Upper lobe of right lung (tissue), 1 donor: ENCODE data around the gene STARD7. TPM values are rescaled to one million over a fixed set of nuclear protein-coding genes. Genes with fewer than 3 reads are reported as not detected.
"Not testable (repeated sequence)": the region's sequence is repeated elsewhere in the genome, so short reads cannot be mapped to it uniquely, and the experiment has no call there.

Experiments
- ATAC-seq: fragments of 200-7000 bp; cut with Tn5 transposase; one replicate; pipeline ENCODE4 v1.9.1; 2020; ENCODE audit warnings: mild to moderate bottlenecking, moderate library complexity
- DNase-seq: peaks from one replicate; pipeline ENCODE4 v3.0.0-alpha.2; 2020
- H3K27ac ChIP-seq: fragments of 200-600 bp; one replicate; pipeline ENCODE4 v1.8.0; 2022
- H3K27me3 ChIP-seq: fragments of 200-600 bp; one replicate; pipeline ENCODE4 v1.8.0; 2022; ENCODE audit warnings: mild to moderate bottlenecking
- H3K36me3 ChIP-seq: fragments of 200-600 bp; one replicate; pipeline ENCODE4 v1.8.0; 2022
- H3K4me1 ChIP-seq: fragments of 200-600 bp; one replicate; pipeline ENCODE4 v1.8.0; 2022
- H3K4me3 ChIP-seq: fragments of 200-600 bp; one replicate; pipeline ENCODE4 v1.8.0; 2022; ENCODE audit warnings: mild to moderate bottlenecking
- H3K9me3 ChIP-seq: fragments of 200-600 bp; one replicate; pipeline ENCODE4 v1.8.0; 2022
- intact Hi-C: fragments of 100-400 bp; cut with DNase I; formaldehyde crosslinking; loops from one replicate; pipeline ENCODE4 v1.11.0; 2022
- long read RNA-seq: library from polyadenylated mRNA; unstranded; transcript quantifications from one replicate; pipeline ENCODE4 v2.0.0, GENCODE V29; 2021
- total RNA-seq: library from RNA; stranded (reverse); fragmentation: NEBNext Ultra II Directional; extraction: Animal tissue kit (Norgen Biotek cat#: 25700); gene quantifications from one replicate; pipeline ENCODE4 v1.2.1, GENCODE V29; 2021
- TF ChIP-seq, protein P1 (sequence below): fragments of 200-600 bp; IDR thresholded peaks from one replicate; pipeline ENCODE4 v1.8.0; 2022; ENCODE audit warnings: antibody characterized with exemption
- donor health status: DM: no; HTN: yes; CAD: no; lungs with severe emphysema.

Gene STARD7, protein sequence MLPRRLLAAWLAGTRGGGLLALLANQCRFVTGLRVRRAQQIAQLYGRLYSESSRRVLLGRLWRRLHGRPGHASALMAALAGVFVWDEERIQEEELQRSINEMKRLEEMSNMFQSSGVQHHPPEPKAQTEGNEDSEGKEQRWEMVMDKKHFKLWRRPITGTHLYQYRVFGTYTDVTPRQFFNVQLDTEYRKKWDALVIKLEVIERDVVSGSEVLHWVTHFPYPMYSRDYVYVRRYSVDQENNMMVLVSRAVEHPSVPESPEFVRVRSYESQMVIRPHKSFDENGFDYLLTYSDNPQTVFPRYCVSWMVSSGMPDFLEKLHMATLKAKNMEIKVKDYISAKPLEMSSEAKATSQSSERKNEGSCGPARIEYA
- total RNA-seq, result 156 TPM
- long read RNA-seq, transcript STARD7-201 (8 exons, 3,368 nt), result major isoform, 689 of 736 reads
- long read RNA-seq, partial matches to known transcripts, result 2 of 736 reads
- long read RNA-seq, other reads (novel, unspliced or antisense), result 43 of 736 reads

DNA sequence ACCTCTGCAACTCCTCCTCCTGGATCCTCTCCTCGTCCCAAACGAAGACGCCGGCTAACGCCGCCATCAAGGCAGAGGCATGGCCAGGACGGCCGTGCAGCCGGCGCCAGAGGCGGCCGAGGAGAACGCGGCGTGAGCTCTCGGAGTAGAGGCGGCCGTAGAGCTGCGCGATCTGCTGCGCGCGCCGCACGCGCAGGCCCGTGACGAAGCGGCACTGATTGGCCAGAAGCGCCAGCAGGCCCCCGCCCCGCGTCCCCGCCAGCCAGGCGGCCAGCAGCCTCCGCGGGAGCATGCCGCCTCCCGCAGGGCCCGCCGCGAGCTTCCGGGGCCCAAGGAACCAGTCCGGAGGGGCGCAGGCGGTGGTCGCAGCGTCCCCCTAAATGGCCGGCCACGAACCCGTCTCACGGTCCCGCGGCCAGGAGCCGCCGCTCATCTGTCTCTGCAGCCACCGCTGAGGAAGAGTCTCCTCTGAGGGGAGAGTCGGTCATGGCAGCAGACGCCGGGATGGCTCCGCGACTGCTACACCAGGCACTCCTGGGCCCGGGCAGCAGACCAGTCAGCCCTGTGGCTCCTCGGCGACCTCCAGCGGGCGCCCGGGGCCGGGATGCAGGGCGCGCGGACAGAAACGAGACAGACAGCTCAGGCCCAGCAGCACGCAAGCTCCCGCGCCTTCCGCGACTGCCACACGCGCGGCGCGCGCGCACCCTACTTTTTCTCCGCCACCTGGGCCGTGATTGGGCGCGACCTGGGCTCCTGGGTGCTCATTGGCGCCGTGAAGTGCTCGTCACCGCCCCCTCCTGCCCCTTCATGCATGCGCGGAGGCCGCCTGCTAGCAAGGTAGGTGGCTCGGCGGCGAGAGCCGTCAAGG is at the start of gene STARD7:
TSS of gene STARD7 (minus strand) at position 685 of the 868 bp plus-strand sequence. CDS start at position 292, 393 bp downstream.
- Histone ChIP-seq H3K4me3 (peak within 1 kb of the TSS; percentile 84), H3K27me3 (no peaks in the 10 kb centered on the region), H3K9me3 (no peaks in the 10 kb centered on the region), H3K27ac (peak within 1 kb of the TSS; percentile 96), H3K36me3 (no peaks in the 10 kb centered on the region), H3K4me1 (peaks cover 52% of the 10 kb centered on the region)
- ATAC-seq (peak; percentile 97), DNase-seq (peak; percentile 100)
- intact Hi-C loops, result no loop called here
- TF ChIP-seq, protein P1, sequence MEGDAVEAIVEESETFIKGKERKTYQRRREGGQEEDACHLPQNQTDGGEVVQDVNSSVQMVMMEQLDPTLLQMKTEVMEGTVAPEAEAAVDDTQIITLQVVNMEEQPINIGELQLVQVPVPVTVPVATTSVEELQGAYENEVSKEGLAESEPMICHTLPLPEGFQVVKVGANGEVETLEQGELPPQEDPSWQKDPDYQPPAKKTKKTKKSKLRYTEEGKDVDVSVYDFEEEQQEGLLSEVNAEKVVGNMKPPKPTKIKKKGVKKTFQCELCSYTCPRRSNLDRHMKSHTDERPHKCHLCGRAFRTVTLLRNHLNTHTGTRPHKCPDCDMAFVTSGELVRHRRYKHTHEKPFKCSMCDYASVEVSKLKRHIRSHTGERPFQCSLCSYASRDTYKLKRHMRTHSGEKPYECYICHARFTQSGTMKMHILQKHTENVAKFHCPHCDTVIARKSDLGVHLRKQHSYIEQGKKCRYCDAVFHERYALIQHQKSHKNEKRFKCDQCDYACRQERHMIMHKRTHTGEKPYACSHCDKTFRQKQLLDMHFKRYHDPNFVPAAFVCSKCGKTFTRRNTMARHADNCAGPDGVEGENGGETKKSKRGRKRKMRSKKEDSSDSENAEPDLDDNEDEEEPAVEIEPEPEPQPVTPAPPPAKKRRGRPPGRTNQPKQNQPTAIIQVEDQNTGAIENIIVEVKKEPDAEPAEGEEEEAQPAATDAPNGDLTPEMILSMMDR, result peak; percentile 24

GRCh38 chr2:96257744-96258143 is 49.1 kb upstream of the STARD7 start:
- H3K27me3 ChIP-seq, intact Hi-C loops, DNase-seq, H3K9me3 ChIP-seq, H3K4me3 ChIP-seq: not testable (repeated sequence)
- peak overlapping the region; percentile 80 for H3K27ac ChIP-seq
- H3K36me3 ChIP-seq, result peaks cover 67% of the 10 kb centered on the region
- peak; percentile 48 for ATAC-seq
- peaks cover 63% of the 10 kb centered on the region for H3K4me1 ChIP-seq

DNA sequence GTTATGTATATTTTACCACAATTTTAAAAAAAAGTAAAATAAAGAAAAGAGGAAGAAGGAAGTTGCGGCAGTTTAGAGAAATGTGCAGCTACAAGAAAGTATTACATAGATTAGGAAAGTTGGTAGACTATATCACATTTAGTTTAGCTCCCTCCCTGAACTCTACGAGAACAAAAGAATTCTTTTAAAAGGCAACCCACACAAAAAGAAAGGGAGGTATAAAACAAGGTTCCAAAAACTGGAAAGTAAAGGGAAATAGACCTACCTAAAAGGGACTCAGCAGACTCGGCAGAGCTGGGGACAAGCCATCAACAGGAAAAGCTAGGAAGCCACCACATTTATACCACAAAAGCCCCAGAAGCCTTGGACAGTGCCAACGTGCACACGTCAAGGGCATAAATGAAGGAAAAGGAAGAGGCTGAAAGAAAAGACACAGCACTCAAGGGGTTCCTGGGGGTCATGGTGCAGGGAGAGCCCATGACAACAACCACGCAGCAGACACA is 48.0 kb upstream of the STARD7 start:
- TF ChIP-seq, protein P1, result no peak
- Histone ChIP-seq H3K36me3 (peaks cover 68% of the 10 kb centered on the region), H3K27me3 (no peaks in the 10 kb centered on the region), H3K9me3 (no peaks in the 10 kb centered on the region), H3K4me1 (peaks cover 66% of the 10 kb centered on the region), H3K27ac (peak overlapping the region; percentile 80), H3K4me3 (no peak overlapping the region)
- intact Hi-C loops, result no loop called here
- ATAC-seq, result no peak
- no peak for DNase-seq

GRCh38 chr2:96254571-96254970 is 45.9 kb upstream of the STARD7 start:
- H3K4me1 ChIP-seq, result peaks cover 62% of the 10 kb centered on the region
- H3K36me3 ChIP-seq, result peaks cover 67% of the 10 kb centered on the region
- H3K27ac ChIP-seq, result peak overlapping the region; percentile 38
- intact Hi-C loops, result no loop called here
- ATAC-seq (peak; percentile 12), DNase-seq (no peak)
- H3K27me3 ChIP-seq, result no peaks in the 10 kb centered on the region
- H3K9me3 ChIP-seq, result no peaks in the 10 kb centered on the region
- H3K4me3 ChIP-seq, result no peak overlapping the region
- TF ChIP-seq, protein P1, result no peak

DNA sequence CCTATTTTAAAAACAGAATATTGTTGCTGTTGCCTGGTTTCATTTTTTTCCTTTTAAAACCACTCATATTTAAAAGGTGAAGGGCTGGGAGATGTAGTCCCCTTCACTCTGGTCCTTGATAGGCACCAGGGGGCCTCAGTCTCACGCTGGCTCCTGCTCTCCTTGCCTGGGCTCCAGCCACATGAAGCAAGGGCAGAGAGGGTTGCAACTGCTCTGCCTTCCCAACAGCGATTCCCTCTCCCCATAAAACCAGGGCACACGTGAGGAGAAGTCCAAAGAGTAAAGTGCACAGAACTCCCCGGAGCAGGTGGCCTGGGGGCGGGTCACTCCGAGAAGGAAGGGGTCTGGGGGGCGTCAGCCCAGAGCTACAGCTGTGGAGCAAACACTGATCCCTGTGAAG is 44.4 kb upstream of the STARD7 start:
- intact Hi-C loops, result no loop called here
- Histone ChIP-seq H3K27me3 (no peaks in the 10 kb centered on the region), H3K4me1 (peaks cover 47% of the 10 kb centered on the region), H3K36me3 (peaks cover 55% of the 10 kb centered on the region), H3K4me3 (no peak overlapping the region), H3K9me3 (no peaks in the 10 kb centered on the region), H3K27ac (no peak overlapping the region)
- no peak for DNase-seq
- TF ChIP-seq, protein P1, result no peak
- ATAC-seq, result no peak
